ENCODE results near the gene TLL2. TPM values are rescaled to one million over a fixed set of nuclear protein-coding genes. Genes with fewer than 3 reads are reported as not detected.
A peak's percentile ranks its signal among the peaks of the same experiment; 100 is the strongest.
"Not testable (repeated sequence)": the region's sequence is repeated elsewhere in the genome, so short reads cannot be mapped to it uniquely, and the experiment has no call there.

Gene TLL2
- not detected for total RNA-seq

- DNase-seq, result peak; percentile 67
- Mint-ChIP-seq H3K27me3 (peaks cover 46% of the 10 kb centered on the region), H3K36me3 (ENCODE audit: low read depth) (no peaks in the 10 kb centered on the region), H3K4me3 (peak within 1 kb of the TSS; percentile 49), H3K27ac (no peak within 1 kb of the TSS), H3K4me1 (peaks cover 12% of the 10 kb centered on the region), H3K9me3 (no peaks in the 10 kb centered on the region)
- CTCF ChIA-PET, result interaction anchor here (0.8 to 2.9 kb wide), 15 partner anchors 9 to 551 kb away, joined by 3 to 13 read pairs (median 3); no protein-coding TSS in a partner anchor
- POLR2A ChIA-PET, result interaction anchor here (0.9 kb wide), 1 partner anchor 8 kb away, joined by 3 read pairs; no protein-coding TSS in a partner anchor
Observed at GRCh38 chr10:96513698-96514561, at the start of gene TLL2. Gene TLL2 (minus strand): TSS chr10:96513926. CDS start chr10:96513685, 241 bp downstream.

DNA sequence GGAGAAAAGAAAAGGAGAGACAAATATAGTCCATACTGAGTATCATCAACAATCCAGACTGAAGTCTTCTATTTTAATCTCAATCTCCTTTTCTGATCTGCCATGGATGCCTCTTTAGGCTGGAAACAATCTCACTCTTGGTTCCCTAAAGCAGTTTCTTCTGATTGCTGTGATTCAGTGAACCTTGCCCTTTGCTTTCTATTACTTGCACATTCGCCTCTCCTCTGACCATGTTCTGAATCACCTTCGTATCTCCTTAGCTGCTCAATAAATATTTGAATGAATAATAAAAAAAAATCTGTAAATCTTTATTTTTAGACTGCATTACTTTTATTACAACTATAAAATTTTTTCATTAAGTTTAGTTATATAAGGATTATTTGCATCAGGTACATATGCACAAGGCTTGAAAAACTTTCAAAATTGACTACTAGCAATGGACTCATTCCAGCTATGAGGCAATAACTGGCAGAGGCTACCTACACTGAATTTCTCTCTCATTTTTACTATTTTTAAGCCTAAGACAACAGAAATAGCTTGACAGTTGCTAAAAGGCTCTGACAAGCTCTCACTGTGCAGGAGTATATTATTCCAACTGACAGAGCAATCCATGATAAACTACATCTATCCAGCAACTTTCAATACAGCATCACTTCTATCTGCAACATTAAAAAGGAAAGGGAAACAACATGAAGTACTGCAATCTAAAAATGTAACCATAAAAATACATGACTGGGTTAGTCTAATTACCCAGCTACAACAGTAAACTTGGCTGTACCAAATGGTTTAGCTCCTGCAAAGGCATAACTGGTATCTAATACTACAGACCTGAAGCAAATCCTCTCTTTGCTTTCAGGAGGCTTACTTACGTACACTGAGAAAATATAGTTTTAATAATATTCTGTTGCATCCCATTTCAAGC lies 47.5 kb upstream of the TLL2 start:
- no peak for DNase-seq
- POLR2A ChIA-PET, result no interaction called here
- H3K4me3 Mint-ChIP-seq, result no peak overlapping the region
- H3K27me3 Mint-ChIP-seq, result no peaks in the 10 kb centered on the region
- CTCF ChIA-PET, result interaction anchor here (0.7 kb wide), 1 partner anchor 1120 kb away, joined by 3 read pairs; no protein-coding TSS in a partner anchor
- peaks cover 34% of the 10 kb centered on the region for H3K36me3 Mint-ChIP-seq (ENCODE audit: low read depth)
- no peaks in the 10 kb centered on the region for H3K9me3 Mint-ChIP-seq
- peaks cover 9% of the 10 kb centered on the region for H3K4me1 Mint-ChIP-seq
- no peak overlapping the region for H3K27ac Mint-ChIP-seq

GRCh38 chr10:96560489-96560888 lies 46.8 kb upstream of the TLL2 start:
- H3K4me3 Mint-ChIP-seq, result no peak overlapping the region
- ChIA-PET POLR2A (no interaction called here), CTCF (no interaction called here)
- no peak for DNase-seq
- no peaks in the 10 kb centered on the region for H3K9me3 Mint-ChIP-seq
- no peak overlapping the region for H3K27ac Mint-ChIP-seq
- peaks cover 31% of the 10 kb centered on the region for H3K36me3 Mint-ChIP-seq (ENCODE audit: low read depth)
- no peaks in the 10 kb centered on the region for H3K27me3 Mint-ChIP-seq
- H3K4me1 Mint-ChIP-seq, result peaks cover 5% of the 10 kb centered on the region

DNA sequence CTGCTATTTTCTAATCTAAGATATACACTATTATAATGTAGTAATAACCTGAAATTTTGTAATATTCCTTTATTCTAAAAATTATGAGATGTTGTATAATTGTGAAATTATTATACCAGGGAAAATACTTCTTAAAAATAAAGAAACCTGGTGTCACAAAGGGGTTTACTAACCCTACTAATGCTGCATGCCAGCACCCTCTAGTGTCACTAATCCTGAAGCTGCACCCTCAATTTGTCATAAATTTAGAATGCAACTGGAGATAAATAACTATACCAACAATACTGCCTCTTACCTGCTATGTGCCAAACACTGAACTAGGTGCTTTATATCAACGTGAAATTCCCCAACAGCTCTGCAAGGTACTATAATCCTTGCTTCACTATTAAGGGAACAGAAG lies 42.3 kb upstream of the TLL2 start:
- H3K4me3 Mint-ChIP-seq, result no peak overlapping the region
- no peaks in the 10 kb centered on the region for H3K27me3 Mint-ChIP-seq
- peaks cover 25% of the 10 kb centered on the region for H3K36me3 Mint-ChIP-seq (ENCODE audit: low read depth)
- no peak overlapping the region for H3K27ac Mint-ChIP-seq
- no peaks in the 10 kb centered on the region for H3K4me1 Mint-ChIP-seq
- DNase-seq, result no peak
- ChIA-PET CTCF (interaction anchor here (0.7 to 1.5 kb wide), 3 partner anchors 10 to 159 kb away, joined by 3 to 4 read pairs (median 3); partner anchors contain the start of gene TLL2), POLR2A (no interaction called here)
- no peaks in the 10 kb centered on the region for H3K9me3 Mint-ChIP-seq

DNA sequence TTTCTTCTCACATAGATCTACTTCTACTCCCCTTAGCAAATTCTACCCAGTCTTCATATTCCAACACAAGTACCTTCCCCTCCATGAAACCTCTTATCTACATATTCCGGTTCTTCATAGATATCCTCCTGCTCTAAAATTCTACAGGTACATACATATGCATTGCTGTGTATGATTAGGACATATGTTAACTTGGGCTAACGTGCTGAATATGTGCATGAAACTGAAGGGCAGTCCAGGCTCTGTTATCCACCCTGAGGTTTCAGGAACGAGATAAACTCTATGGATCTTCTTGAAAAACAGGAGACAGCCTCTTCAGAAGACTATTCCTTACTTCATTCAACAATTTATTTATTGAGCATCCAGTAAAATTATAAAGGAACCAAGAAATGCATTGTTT lies 41.6 kb upstream of the TLL2 start:
- Mint-ChIP-seq H3K36me3 (ENCODE audit: low read depth) (peaks cover 20% of the 10 kb centered on the region), H3K27ac (no peak overlapping the region), H3K4me3 (no peak overlapping the region), H3K27me3 (no peaks in the 10 kb centered on the region), H3K4me1 (no peaks in the 10 kb centered on the region), H3K9me3 (no peaks in the 10 kb centered on the region)
- CTCF ChIA-PET, result interaction anchor here (1.2 kb wide), 1 partner anchor 10 kb away, joined by 4 read pairs; no protein-coding TSS in a partner anchor
- POLR2A ChIA-PET, result no interaction called here
- no peak for DNase-seq

- Mint-ChIP-seq H3K27ac (no peak overlapping the region), H3K27me3 (no peaks in the 10 kb centered on the region), H3K36me3 (ENCODE audit: low read depth) (peaks cover 47% of the 10 kb centered on the region), H3K4me1 (no peaks in the 10 kb centered on the region), H3K4me3 (no peak overlapping the region), H3K9me3 (no peaks in the 10 kb centered on the region)
- no peak for DNase-seq
- CTCF ChIA-PET, result no interaction called here
- POLR2A ChIA-PET, result no interaction called here
Observed at GRCh38 chr10:96548589-96548988, 34.9 kb upstream of the TLL2 start.

DNA sequence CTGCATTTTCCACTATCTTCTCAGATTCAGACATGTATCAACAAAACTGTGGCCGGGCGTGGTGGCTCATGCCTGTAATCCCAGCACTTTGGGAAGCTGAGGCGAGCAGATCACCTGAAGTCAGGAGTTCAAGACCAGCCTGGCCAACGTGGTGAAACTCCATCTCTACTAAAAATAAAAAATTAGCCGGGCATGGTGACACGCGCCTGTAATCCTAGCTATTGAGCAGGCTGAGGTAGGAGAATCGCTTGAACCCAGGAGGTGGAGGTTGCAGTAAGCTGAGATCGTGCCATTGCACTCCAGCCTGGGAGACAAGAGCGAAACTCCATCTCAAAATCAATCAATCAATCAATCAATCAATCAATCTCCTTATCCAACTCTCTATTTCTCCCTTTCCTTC lies 31.8 kb upstream of the TLL2 start:
- H3K27me3 Mint-ChIP-seq, POLR2A ChIA-PET, DNase-seq, H3K4me1 Mint-ChIP-seq, H3K9me3 Mint-ChIP-seq, H3K27ac Mint-ChIP-seq, H3K4me3 Mint-ChIP-seq: not testable (repeated sequence)
- CTCF ChIA-PET, result interaction anchor here (1.4 kb wide), 1 partner anchor 8 kb away, joined by 3 read pairs; no protein-coding TSS in a partner anchor
- peaks cover 49% of the 10 kb centered on the region for H3K36me3 Mint-ChIP-seq (ENCODE audit: low read depth)

- H3K4me1 Mint-ChIP-seq, result peaks cover 5% of the 10 kb centered on the region
- ChIA-PET POLR2A (no interaction called here), CTCF (interaction anchor here (0.8 to 1.0 kb wide), 2 partner anchors 21 to 25 kb away, joined by 3 read pairs; no protein-coding TSS in a partner anchor)
- no peak overlapping the region for H3K27ac Mint-ChIP-seq
- H3K36me3 Mint-ChIP-seq (ENCODE audit: low read depth), result peaks cover 45% of the 10 kb centered on the region
- no peaks in the 10 kb centered on the region for H3K27me3 Mint-ChIP-seq
- no peak overlapping the region for H3K4me3 Mint-ChIP-seq
- H3K9me3 Mint-ChIP-seq, result no peaks in the 10 kb centered on the region
- no peak for DNase-seq
Observed at GRCh38 chr10:96541921-96542320, 28.2 kb upstream of the TLL2 start.

GRCh38 chr10:96540240-96540639 lies 26.5 kb upstream of the TLL2 start:
- POLR2A ChIA-PET, result no interaction called here
- DNase-seq, result no peak
- CTCF ChIA-PET, result no interaction called here
- peaks cover 31% of the 10 kb centered on the region for H3K36me3 Mint-ChIP-seq (ENCODE audit: low read depth)
- H3K27ac Mint-ChIP-seq, result no peak overlapping the region
- H3K9me3 Mint-ChIP-seq, result no peaks in the 10 kb centered on the region
- H3K4me1 Mint-ChIP-seq, result peaks cover 5% of the 10 kb centered on the region
- H3K27me3 Mint-ChIP-seq, result no peaks in the 10 kb centered on the region
- H3K4me3 Mint-ChIP-seq, result no peak overlapping the region

DNA sequence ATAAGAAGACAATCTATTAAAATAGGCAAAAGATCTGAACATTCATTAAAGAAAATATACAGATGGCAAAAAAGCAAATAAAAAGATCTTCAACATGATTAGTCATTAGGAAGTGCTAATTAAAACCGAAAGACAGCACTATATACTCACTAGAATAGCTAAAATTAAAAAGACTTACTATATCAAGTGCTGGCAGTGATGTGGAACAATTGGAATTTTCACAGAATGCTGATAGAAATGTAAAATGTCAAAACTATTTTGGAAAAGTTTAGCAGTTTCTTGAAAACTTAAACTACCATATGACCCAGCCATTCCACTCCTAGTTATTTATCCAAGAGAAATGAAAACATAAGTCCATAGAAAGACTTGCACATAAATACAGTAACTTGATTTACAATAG lies 25.0 kb upstream of the TLL2 start:
- CTCF ChIA-PET, result no interaction called here
- POLR2A ChIA-PET, result interaction anchor here (0.7 kb wide), 1 partner anchor 48 kb away, joined by 3 read pairs; no protein-coding TSS in a partner anchor
- Mint-ChIP-seq H3K36me3 (ENCODE audit: low read depth) (peaks cover 26% of the 10 kb centered on the region), H3K4me1 (peaks cover 5% of the 10 kb centered on the region), H3K27ac (no peak overlapping the region), H3K27me3 (no peaks in the 10 kb centered on the region), H3K9me3 (no peaks in the 10 kb centered on the region), H3K4me3 (no peak overlapping the region)
- no peak for DNase-seq

DNA sequence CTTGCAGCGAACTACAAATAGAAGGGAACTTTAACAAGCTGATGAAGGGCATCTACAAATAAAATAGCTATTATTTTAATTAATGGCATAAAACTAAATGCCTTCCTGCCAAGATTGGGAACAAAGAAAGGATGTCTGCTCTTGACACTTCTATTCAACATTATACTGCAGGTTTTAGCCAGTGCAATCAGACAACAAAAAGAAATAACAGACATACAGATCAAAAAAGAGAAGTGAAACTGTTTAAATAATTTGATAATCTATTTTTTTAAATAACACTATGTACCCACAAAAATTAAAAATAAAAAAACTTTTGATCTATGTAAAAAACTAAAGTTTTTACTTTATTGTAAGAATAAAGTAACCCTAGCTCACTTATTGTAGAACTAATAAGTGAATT lies 22.4 kb upstream of the TLL2 start:
- Mint-ChIP-seq H3K27ac (no peak overlapping the region), H3K27me3 (no peaks in the 10 kb centered on the region), H3K4me1 (no peaks in the 10 kb centered on the region), H3K9me3 (no peaks in the 10 kb centered on the region), H3K4me3 (no peak overlapping the region), H3K36me3 (ENCODE audit: low read depth) (peaks cover 18% of the 10 kb centered on the region)
- CTCF ChIA-PET, result no interaction called here
- POLR2A ChIA-PET, result no interaction called here
- DNase-seq, result no peak

GRCh38 chr10:96532523-96532922 lies 18.8 kb upstream of the TLL2 start:
- Mint-ChIP-seq H3K27me3 (no peaks in the 10 kb centered on the region), H3K4me3 (no peak overlapping the region), H3K27ac (no peak overlapping the region), H3K9me3 (no peaks in the 10 kb centered on the region), H3K4me1 (no peaks in the 10 kb centered on the region), H3K36me3 (ENCODE audit: low read depth) (peaks cover 18% of the 10 kb centered on the region)
- ChIA-PET CTCF (no interaction called here), POLR2A (no interaction called here)
- no peak for DNase-seq

GRCh38 chr10:96529634-96530279 lies 16.0 kb upstream of the TLL2 start:
- Mint-ChIP-seq H3K9me3 (no peaks in the 10 kb centered on the region), H3K4me1 (no peaks in the 10 kb centered on the region), H3K27ac (no peak overlapping the region), H3K36me3 (ENCODE audit: low read depth) (peaks cover 36% of the 10 kb centered on the region), H3K4me3 (no peak overlapping the region), H3K27me3 (no peaks in the 10 kb centered on the region)
- no peak for DNase-seq
- ChIA-PET POLR2A (no interaction called here), CTCF (no interaction called here)
